Nephron progenitor cell (in vitro differentiated cells): ENCODE results near the gene TSPEAR.
"Not testable (repeated sequence)": the region's sequence is repeated elsewhere in the genome, so short reads cannot be mapped to it uniquely, and the experiment has no call there.

Experiments
- DNase-seq: peaks from one replicate; pipeline ENCODE4 v3.0.0; 2021
- H3K27ac Mint-ChIP-seq: 2 replicates; pipeline ENCODE4 v1.8.0; 2021; ENCODE audit warnings: mild to moderate bottlenecking, moderate library complexity, mixed read lengths
- H3K27me3 Mint-ChIP-seq: 2 replicates; pipeline ENCODE4 v1.8.0; 2021; ENCODE audit warnings: mild to moderate bottlenecking, low read depth, mixed read lengths; ENCODE audit not compliant: poor library complexity
- H3K36me3 Mint-ChIP-seq: 2 replicates; pipeline ENCODE4 v1.8.0; 2021; ENCODE audit warnings: low read depth, mixed read lengths
- H3K4me1 Mint-ChIP-seq: 2 replicates; pipeline ENCODE4 v1.8.0; 2021; ENCODE audit warnings: mixed read lengths
- H3K4me3 Mint-ChIP-seq: 2 replicates; pipeline ENCODE4 v1.8.0; 2021; ENCODE audit warnings: mild to moderate bottlenecking, moderate library complexity, mixed read lengths
- H3K9me3 Mint-ChIP-seq: 2 replicates; pipeline ENCODE4 v1.8.0; 2021; ENCODE audit warnings: mild to moderate bottlenecking, moderate library complexity, mixed read lengths
- CTCF ChIP-seq: fragments of 200-600 bp; sonication (generic); IDR thresholded peaks from 2 replicates; pipeline ENCODE4 v1.5.0; 2021; ENCODE audit warnings: antibody characterized with exemption

TSPEAR gene

GRCh38 chr21:44701023-44701400 lies 10.4 kb downstream of the TSPEAR start:
- Mint-ChIP-seq H3K27ac (no peak overlapping the region), H3K4me1 (peaks cover 63% of the 10 kb centered on the region), H3K9me3 (peaks cover 16% of the 10 kb centered on the region), H3K27me3 (peaks cover 81% of the 10 kb centered on the region), H3K36me3 (no peaks in the 10 kb centered on the region), H3K4me3 (no peak overlapping the region)
- no peak for DNase-seq
- TF ChIP-seq CTCF = no peak

- Mint-ChIP-seq H3K4me3 (no peak overlapping the region), H3K27ac (no peak overlapping the region), H3K27me3 (peaks cover 81% of the 10 kb centered on the region), H3K36me3 (no peaks in the 10 kb centered on the region), H3K4me1 (peaks cover 69% of the 10 kb centered on the region), H3K9me3 (peaks cover 10% of the 10 kb centered on the region)
- DNase-seq = no peak
- TF ChIP-seq CTCF = no peak
These were observed 11.0 kb downstream of the TSPEAR start for GRCh38 chr21:44700101-44701022.

DNA sequence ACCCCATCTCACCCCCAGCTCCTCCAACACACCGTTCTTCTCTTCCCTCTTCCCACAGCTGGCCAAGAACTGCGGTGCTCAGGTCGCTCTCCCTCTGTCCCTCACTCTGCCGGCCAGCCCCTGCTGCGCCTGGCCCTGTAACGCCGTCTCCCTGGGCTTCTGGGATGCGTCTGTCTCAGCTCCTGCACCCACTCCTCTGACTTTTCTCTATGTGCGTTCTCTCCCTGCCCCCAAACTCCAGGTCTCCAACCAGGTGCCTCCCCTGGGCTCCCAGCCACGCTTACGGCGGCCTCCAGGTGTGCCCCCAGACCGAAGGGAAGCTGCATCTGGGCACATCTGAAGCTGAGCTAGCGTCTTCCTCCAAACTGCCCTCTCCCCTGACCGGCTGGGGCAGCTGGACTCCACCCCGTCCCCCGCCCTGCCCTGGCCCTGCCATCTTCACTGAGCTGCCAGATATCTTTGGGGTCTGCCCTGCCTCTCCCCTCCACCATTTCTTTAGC lies 11.8 kb downstream of the TSPEAR start:
- Mint-ChIP-seq H3K27me3 (peaks cover 73% of the 10 kb centered on the region), H3K36me3 (no peaks in the 10 kb centered on the region), H3K4me3 (peak overlapping the region; percentile 25), H3K27ac (no peak overlapping the region), H3K4me1 (peaks cover 74% of the 10 kb centered on the region), H3K9me3 (peaks cover 7% of the 10 kb centered on the region)
- TF ChIP-seq CTCF = no peak
- no peak for DNase-seq

DNA sequence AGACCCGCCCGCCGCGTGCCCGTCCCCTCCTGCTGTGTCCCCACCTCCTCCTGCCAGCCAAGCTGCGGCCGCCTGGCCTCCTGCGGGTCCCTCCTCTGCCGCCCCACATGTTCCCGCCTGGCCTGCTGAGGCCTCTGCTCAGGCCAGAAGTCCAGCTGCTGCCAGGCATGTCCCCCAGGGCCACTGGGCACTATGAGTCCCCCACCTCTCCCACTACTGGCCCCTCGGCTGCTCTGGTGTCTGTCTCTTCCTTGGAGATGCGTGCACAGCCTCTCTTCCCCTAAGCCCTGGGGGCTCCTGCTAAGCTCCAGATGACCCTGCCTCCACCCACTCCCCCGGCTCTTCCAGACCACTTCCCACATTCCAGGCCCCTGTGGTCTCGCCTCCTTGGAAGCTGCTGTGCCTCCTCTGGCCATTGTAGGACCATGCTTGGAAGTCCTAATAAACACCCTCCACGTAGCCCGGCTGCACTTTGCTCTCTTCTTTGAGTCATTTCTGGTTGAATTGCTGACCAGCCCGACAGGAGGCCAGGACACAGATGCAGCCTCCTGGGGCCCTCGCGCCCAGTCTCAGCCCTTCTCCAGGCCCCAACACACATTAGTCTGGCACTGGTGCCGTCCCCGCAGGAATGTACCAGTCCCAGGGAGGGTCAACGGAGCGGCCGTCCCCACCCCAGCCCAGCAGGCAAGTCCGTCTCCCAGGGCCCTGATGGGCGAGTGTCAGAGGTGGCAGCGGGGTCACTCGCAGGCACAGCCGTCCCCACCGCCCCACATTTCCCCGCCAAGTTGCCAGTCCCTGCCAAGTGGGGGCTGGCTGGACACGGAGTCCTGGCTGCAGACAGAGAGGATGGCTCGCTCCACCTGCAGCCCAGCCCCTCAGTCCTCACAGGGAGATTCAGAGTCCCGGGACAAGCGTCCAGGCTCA lies 13.3 kb downstream of the TSPEAR start:
- peaks cover 17% of the 10 kb centered on the region for H3K9me3 Mint-ChIP-seq
- H3K36me3 Mint-ChIP-seq = peaks cover 5% of the 10 kb centered on the region
- no peak overlapping the region for H3K27ac Mint-ChIP-seq
- H3K27me3 Mint-ChIP-seq = peaks cover 58% of the 10 kb centered on the region
- no peak for TF ChIP-seq CTCF
- H3K4me3 Mint-ChIP-seq = peak overlapping the region; percentile 10
- DNase-seq = no peak
- peaks cover 69% of the 10 kb centered on the region for H3K4me1 Mint-ChIP-seq

- peaks cover 25% of the 10 kb centered on the region for H3K9me3 Mint-ChIP-seq
- H3K4me3 Mint-ChIP-seq = peak within 1 kb of the TSS; percentile 10
- H3K4me1 Mint-ChIP-seq = peaks cover 62% of the 10 kb centered on the region
- not testable (repeated sequence) for H3K27ac Mint-ChIP-seq, DNase-seq
- peaks cover 13% of the 10 kb centered on the region for H3K36me3 Mint-ChIP-seq
- peaks cover 51% of the 10 kb centered on the region for H3K27me3 Mint-ChIP-seq
These were observed 14.1 kb downstream of the TSPEAR start, which contains the start of gene KRTAP10-12 for GRCh38 chr21:44697172-44697810. Gene KRTAP10-12, plus strand, starts transcription at chr21:44697172. Its CDS starts 30 bp downstream, at chr21:44697202.
